ENCODE results near the gene TEAD3. TPM values are rescaled to one million over a fixed set of nuclear protein-coding genes. Genes with fewer than 3 reads are reported as not detected.

Gene TEAD3
- total RNA-seq, 2 donors from 2014 or later = 0.80 to 1.8 TPM

GRCh38 chr6:35503534-35503933, 6.7 kb upstream of the TEAD3 start:
- Mint-ChIP-seq H3K36me3 (ENCODE audit: low read depth) (no peaks in the 10 kb centered on the region), H3K4me1 (peaks cover 3% of the 10 kb centered on the region), H3K9me3 (no peaks in the 10 kb centered on the region), H3K27ac (no peak overlapping the region), H3K27me3 (peaks cover 16% of the 10 kb centered on the region), H3K4me3 (no peak overlapping the region)
- no peak for ATAC-seq (replicated peaks)

GRCh38 chr6:35501784-35502183, 4.9 kb upstream of the TEAD3 start:
- peaks cover 6% of the 10 kb centered on the region for H3K4me1 Mint-ChIP-seq
- H3K9me3 Mint-ChIP-seq = no peaks in the 10 kb centered on the region
- H3K27me3 Mint-ChIP-seq = peaks cover 18% of the 10 kb centered on the region
- H3K27ac Mint-ChIP-seq = no peak overlapping the region
- no peaks in the 10 kb centered on the region for H3K36me3 Mint-ChIP-seq (ENCODE audit: low read depth)
- H3K4me3 Mint-ChIP-seq = no peak overlapping the region
- no peak for ATAC-seq (replicated peaks)

DNA sequence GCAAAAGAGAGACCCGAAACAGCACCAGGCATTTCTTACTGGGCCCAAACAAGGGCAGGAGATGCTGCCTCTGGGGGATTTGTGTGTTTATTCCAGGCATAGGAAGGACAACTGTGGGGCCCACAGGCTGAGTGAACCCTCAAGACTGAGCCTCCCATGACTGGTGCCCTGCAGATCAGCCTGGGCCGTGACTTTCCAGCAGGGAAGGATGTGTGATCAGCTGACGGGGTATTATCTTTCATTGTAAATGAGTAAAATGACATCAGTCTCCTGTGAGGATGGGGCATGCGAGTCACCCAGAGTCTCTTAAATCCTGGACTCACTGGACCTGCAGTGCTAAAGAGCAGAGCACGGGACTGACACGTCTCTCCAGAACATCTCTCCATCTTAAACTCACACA, 3.9 kb upstream of the TEAD3 start:
- peaks cover 15% of the 10 kb centered on the region for H3K27me3 Mint-ChIP-seq
- no peak overlapping the region for H3K27ac Mint-ChIP-seq
- no peak overlapping the region for H3K4me3 Mint-ChIP-seq
- ATAC-seq (replicated peaks) = no peak
- H3K9me3 Mint-ChIP-seq = no peaks in the 10 kb centered on the region
- H3K36me3 Mint-ChIP-seq (ENCODE audit: low read depth) = no peaks in the 10 kb centered on the region
- peaks cover 6% of the 10 kb centered on the region for H3K4me1 Mint-ChIP-seq

DNA sequence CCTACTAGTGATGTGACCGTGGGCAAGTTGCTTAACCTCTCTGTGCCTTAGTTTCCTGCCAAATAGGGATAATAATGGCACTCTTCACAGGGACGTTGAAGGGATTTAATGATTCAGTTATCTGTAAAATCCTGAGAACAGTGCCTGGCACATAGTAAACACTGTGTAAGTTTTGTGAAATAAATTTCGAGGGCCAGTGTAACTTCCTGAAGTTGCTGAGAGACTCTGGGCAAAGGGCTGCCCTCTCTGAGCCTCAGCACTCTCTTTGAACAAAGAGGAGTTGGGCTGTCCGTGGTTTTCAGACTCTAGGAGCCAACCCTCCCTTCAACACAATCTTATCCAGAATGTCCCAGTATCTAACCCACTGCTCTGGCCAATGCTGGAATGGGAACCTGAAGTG, 2.5 kb upstream of the TEAD3 start:
- Mint-ChIP-seq H3K27me3 (peaks cover 15% of the 10 kb centered on the region), H3K4me3 (no peak overlapping the region), H3K27ac (no peak overlapping the region), H3K36me3 (ENCODE audit: low read depth) (no peaks in the 10 kb centered on the region), H3K4me1 (peaks cover 6% of the 10 kb centered on the region), H3K9me3 (no peaks in the 10 kb centered on the region)
- ATAC-seq (replicated peaks) = no peak

DNA sequence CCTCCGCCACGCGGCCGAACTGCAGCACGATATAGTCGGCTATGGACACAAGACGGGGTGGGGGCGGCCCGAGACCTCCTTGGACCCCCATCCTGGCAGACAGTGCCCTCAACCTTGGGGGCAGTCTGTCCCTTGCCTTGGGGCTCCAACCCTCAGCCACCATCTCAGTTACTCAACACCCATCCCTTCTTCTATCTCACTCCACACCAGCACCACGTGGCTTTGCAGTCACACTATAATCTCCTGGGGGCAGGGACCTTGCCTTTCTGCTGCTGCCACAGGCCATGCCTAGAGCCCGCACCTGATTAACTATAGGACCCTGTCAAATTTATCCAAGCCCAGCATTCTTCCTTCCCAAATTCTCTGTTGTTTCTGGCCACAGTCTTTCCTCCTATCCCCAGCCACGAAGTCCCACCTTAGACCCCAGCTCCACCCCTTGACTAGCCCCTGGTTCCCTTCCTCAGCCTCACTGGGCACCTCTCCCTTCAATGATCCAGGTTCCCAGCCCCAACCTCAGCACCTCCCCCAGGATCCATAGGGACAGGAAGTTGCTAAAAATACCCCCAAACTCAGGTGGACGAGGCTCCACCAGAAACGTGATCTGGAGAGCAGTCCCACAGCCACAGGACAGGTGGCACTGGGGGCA, 1.7 kb upstream of the TEAD3 start:
- Mint-ChIP-seq H3K4me1 (peaks cover 12% of the 10 kb centered on the region), H3K4me3 (peak overlapping the region; percentile 71), H3K36me3 (ENCODE audit: low read depth) (no peaks in the 10 kb centered on the region), H3K27me3 (peaks cover 15% of the 10 kb centered on the region), H3K9me3 (no peaks in the 10 kb centered on the region), H3K27ac (peak overlapping the region; percentile 36)
- no peak for ATAC-seq (replicated peaks)

DNA sequence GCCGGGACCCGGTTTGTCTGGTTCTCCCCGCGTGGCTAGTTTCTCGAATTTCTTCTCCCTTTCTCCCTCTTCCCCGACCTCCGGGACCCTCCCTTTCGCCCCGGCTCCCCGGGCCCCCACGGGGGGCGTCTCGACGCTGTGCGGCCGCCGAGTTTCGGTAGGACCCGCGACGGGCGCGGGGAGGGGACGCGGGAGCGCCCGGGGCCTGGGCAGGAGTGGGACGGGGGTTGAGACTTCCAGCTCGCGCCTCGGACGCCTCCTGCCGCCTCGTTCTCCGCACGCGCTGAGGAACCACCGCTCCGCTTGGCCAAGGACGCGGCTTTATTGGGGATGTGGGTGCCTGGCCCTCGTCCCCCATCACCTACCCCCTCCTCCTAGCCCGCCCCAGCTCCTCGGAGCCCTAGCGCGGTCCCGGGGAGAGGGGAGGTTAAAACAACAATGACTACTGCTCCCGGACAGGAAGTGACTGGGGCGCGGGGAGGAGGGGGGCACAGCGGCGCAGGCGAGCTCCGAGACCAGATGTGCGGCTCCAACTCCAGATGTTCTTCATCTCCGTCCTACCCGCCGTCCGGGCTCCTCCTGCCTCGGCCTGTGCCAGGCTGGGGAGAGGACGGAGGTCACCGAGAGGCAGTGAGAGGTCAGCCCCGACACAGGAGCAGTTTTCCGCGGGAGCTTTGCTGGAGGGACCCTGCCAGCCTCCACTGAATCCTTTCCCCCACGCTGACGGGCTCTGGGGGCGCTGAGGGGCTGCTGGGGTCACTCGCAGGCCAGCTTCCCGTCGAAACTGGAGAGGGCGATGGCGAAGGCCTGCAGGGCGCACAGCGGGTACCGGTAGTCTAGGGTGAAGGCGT, 917 bp upstream of the TEAD3 start:
- Mint-ChIP-seq H3K4me3 (peak overlapping the region; percentile 71), H3K27me3 (peaks cover 15% of the 10 kb centered on the region), H3K4me1 (peaks cover 17% of the 10 kb centered on the region), H3K36me3 (ENCODE audit: low read depth) (no peaks in the 10 kb centered on the region), H3K9me3 (no peaks in the 10 kb centered on the region), H3K27ac (no peak overlapping the region)
- ATAC-seq (replicated peaks) = peak; percentile 59

DNA sequence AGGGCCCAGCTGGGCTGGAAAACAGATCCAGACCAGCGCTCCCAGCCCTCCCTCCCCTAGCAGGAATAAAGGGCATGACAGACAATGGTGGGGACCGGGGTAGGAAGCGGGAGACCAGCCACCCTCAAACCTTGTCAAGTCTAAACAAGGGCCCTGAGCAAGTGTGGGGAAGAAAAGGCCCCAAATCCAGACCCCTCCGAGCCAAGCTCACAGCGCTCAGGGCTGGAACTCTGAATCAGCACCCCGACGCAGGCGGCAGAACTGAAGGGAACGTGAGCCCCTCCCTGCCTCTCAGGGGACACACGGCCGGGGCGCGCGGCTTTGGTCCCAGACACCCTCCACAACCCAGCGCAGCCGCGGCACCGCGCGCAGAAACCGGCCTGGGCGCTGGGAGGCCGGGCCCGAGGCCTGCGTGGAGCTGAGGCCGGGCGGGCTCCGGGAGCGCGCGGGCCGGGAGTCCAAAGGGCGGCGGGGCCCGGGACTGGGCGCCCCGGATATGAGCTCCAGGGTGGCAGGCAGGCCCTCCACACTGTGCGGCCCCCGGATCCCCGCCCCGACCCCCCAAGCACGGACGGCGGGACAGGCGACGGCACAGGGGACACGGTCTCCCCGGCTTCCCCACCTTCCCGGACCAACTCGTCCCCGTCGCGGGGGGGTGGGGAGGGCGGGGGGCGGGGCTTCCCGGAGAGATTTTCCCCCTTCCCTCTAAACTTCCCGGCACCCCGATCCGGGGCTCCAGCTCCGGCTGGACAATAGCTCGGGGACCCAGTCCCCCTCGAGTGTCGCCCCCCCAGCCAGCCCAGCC, 641 bp downstream of the TEAD3 start:
- Mint-ChIP-seq H3K27me3 (peaks cover 12% of the 10 kb centered on the region), H3K9me3 (no peaks in the 10 kb centered on the region), H3K4me1 (peaks cover 17% of the 10 kb centered on the region), H3K4me3 (peak overlapping the region; percentile 59), H3K36me3 (ENCODE audit: low read depth) (no peaks in the 10 kb centered on the region), H3K27ac (no peak overlapping the region)
- ATAC-seq (replicated peaks) = no peak

- ATAC-seq (replicated peaks) = no peak
- no peak overlapping the region for H3K27ac Mint-ChIP-seq
- peaks cover 17% of the 10 kb centered on the region for H3K4me1 Mint-ChIP-seq
- H3K9me3 Mint-ChIP-seq = no peaks in the 10 kb centered on the region
- no peaks in the 10 kb centered on the region for H3K36me3 Mint-ChIP-seq (ENCODE audit: low read depth)
- H3K4me3 Mint-ChIP-seq = peak overlapping the region; percentile 59
- H3K27me3 Mint-ChIP-seq = peaks cover 9% of the 10 kb centered on the region
These were observed 1.4 kb downstream of the TEAD3 start for GRCh38 chr6:35495258-35496035.

DNA sequence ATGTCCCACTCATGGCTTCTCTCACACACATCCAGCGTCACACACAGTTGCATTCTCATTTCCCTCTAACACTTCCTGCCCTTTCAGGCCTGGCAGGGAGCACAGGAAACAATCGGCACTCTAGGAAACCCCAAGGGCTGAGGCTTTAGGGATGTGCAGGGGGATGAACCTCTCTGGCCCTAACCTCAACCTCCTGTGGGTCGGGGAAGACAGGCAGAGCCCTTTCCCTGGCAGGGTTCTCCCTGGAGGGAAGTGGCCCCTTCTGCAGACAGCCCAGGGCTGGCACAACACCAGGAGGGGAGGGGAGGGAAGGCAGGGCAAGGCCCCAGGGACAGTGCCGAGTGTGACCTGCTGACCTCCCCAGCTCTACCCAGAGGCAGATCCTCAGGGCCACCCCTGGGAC, 2.7 kb downstream of the TEAD3 start:
- Mint-ChIP-seq H3K27me3 (peaks cover 5% of the 10 kb centered on the region), H3K4me3 (no peak overlapping the region), H3K27ac (no peak overlapping the region), H3K9me3 (no peaks in the 10 kb centered on the region), H3K36me3 (ENCODE audit: low read depth) (no peaks in the 10 kb centered on the region), H3K4me1 (peaks cover 17% of the 10 kb centered on the region)
- no peak for ATAC-seq (replicated peaks)

DNA sequence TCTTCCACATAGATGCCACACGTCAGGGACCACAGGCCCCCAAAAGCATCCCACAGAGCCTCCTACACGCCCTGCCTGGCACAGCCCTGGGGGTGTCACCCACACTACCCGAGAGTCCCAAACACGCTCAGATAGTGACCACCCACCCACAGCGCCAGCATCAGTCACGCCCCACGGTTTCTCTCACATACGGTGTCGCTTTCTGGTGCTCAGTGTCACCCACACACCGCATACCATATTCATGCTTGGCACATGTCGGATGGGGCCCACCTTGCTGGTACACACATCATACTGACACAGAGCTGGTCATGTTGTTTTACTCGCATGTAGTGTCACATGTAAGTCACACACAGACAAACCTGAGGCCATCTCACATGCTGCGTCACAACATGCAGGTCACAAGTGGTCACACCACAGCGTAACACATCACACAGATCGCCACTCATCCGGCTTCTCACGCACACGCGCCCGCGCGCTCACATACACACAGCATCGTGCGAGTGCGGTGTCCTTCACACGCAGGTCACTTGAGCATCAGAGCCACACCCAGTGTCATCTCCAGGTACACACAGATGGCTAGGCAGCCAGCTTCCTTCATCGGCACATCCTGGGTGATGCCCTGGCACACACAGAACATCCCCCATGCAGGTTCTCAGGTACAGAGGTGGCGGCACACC, 3.4 kb downstream of the TEAD3 start:
- Mint-ChIP-seq H3K4me3 (no peak overlapping the region), H3K27me3 (peaks cover under 1% of the 10 kb centered on the region), H3K9me3 (no peaks in the 10 kb centered on the region), H3K36me3 (ENCODE audit: low read depth) (no peaks in the 10 kb centered on the region), H3K27ac (peak overlapping the region; percentile 5), H3K4me1 (peaks cover 13% of the 10 kb centered on the region)
- ATAC-seq (replicated peaks) = no peak

- Mint-ChIP-seq H3K27me3 (no peaks in the 10 kb centered on the region), H3K9me3 (no peaks in the 10 kb centered on the region), H3K4me1 (peaks cover 16% of the 10 kb centered on the region), H3K36me3 (ENCODE audit: low read depth) (no peaks in the 10 kb centered on the region), H3K4me3 (no peak overlapping the region), H3K27ac (peak overlapping the region; percentile 5)
- ATAC-seq (replicated peaks) = no peak
These were observed 4.0 kb downstream of the TEAD3 start for GRCh38 chr6:35492974-35493284.

GRCh38 chr6:35492258-35492973, 4.5 kb downstream of the TEAD3 start:
- H3K36me3 Mint-ChIP-seq (ENCODE audit: low read depth) = no peaks in the 10 kb centered on the region
- no peak for ATAC-seq (replicated peaks)
- peaks cover 17% of the 10 kb centered on the region for H3K4me1 Mint-ChIP-seq
- H3K27me3 Mint-ChIP-seq = no peaks in the 10 kb centered on the region
- peak overlapping the region; percentile 5 for H3K27ac Mint-ChIP-seq
- no peaks in the 10 kb centered on the region for H3K9me3 Mint-ChIP-seq
- no peak overlapping the region for H3K4me3 Mint-ChIP-seq

DNA sequence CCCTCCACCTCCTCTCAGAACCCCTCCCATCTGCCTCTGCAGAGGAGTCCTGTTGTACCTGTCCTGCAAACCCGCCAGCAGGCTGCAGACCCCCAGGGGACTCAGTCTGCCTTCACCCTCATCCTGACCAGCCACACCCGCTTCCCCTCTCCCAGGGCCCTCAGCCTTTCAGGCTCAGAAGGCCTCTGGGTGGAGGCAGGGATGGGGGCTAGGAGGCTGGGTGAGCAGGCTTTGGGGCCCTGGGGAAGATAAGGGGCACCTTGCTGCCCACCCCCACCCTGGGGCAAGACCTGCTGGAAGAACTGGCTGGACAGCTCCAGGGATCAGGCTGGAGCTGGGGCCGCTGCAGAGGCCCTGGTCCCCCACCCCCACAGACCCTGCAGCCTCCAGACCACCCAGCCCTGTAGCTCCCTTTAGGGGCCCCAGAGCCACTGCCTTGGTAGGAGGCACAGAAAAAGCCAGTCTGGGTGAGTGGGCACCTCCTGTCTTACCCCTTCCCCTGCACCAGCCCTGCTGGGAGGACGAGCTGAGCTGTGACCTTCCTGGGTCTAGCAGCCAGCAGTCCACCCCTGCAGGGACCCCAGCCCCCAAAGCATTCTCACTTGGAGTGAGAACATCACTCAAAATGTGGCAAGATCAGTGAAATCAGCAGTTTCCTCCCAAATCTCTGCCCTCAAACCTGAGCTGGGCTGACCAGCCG, 5.2 kb downstream of the TEAD3 start:
- ATAC-seq (replicated peaks) = no peak
- H3K27me3 Mint-ChIP-seq = no peaks in the 10 kb centered on the region
- H3K27ac Mint-ChIP-seq = no peak overlapping the region
- H3K9me3 Mint-ChIP-seq = no peaks in the 10 kb centered on the region
- no peaks in the 10 kb centered on the region for H3K36me3 Mint-ChIP-seq (ENCODE audit: low read depth)
- H3K4me1 Mint-ChIP-seq = peaks cover 17% of the 10 kb centered on the region
- H3K4me3 Mint-ChIP-seq = no peak overlapping the region

Data from activated T-helper 17 cell treated with anti-CD3 and anti-CD28 coated beads, Interleukin-2, amount 50 U/mL, for 72 hours (primary cell).